GM18508 (cell line): ENCODE data around the gene ZBTB12.
"Not testable (repeated sequence)": the region's sequence is repeated elsewhere in the genome, so short reads cannot be mapped to it uniquely, and the experiment has no call there.

Source experiments
- ATAC-seq: cut with Tn5 transposase; IDR thresholded peaks from one replicate; pipeline ENCODE4 v1.9.1; 2021; ENCODE audit warnings: moderate number of reproducible peaks; ENCODE audit not compliant: insufficient read depth, unreplicated experiment

The ZBTB12 gene

GRCh38 chr6:31901953-31902643 is at the start of gene ZBTB12:
TSS of gene ZBTB12 (minus strand) at chr6:31902086. CDS start at chr6:31901305, 781 bp downstream.
- ATAC-seq = no peak

GRCh38 chr6:31949926-31950548 is 48.2 kb upstream of the ZBTB12 start:
- no peak for ATAC-seq

GRCh38 chr6:31948753-31949413 is 47.0 kb upstream of the ZBTB12 start:
- no peak for ATAC-seq

GRCh38 chr6:31948306-31948705 is 46.4 kb upstream of the ZBTB12 start:
- no peak for ATAC-seq

- ATAC-seq = no peak
Observed at GRCh38 chr6:31947864-31948263, 46.0 kb upstream of the ZBTB12 start.

- no peak for ATAC-seq
Observed at GRCh38 chr6:31947070-31947675, 45.3 kb upstream of the ZBTB12 start.

GRCh38 chr6:31946370-31946885 is 44.5 kb upstream of the ZBTB12 start:
- no peak for ATAC-seq

GRCh38 chr6:31945507-31946369 is 43.9 kb upstream of the ZBTB12 start, which contains the start of gene CFB:
TSS of gene CFB (plus strand) at chr6:31946095. CDS start at chr6:31946222, 127 bp downstream.
- ATAC-seq = no peak

- ATAC-seq = no peak
Observed at GRCh38 chr6:31945154-31945506, 43.2 kb upstream of the ZBTB12 start.

- ATAC-seq = no peak
Observed at GRCh38 chr6:31943742-31944141, 41.9 kb upstream of the ZBTB12 start.

- ATAC-seq = no peak
Observed at GRCh38 chr6:31940256-31940664, 38.4 kb upstream of the ZBTB12 start.

- no peak for ATAC-seq
Observed at GRCh38 chr6:31935823-31936222, 33.9 kb upstream of the ZBTB12 start.

GRCh38 chr6:31935021-31935420 is 33.1 kb upstream of the ZBTB12 start:
- no peak for ATAC-seq

GRCh38 chr6:31933537-31933936 is 31.7 kb upstream of the ZBTB12 start:
- ATAC-seq = no peak

GRCh38 chr6:31932137-31932536 is 30.3 kb upstream of the ZBTB12 start:
- not testable (repeated sequence) for ATAC-seq

GRCh38 chr6:31930962-31931361 is 29.1 kb upstream of the ZBTB12 start:
- ATAC-seq = no peak

- ATAC-seq = no peak
Observed at GRCh38 chr6:31928672-31928939, 26.7 kb upstream of the ZBTB12 start.

GRCh38 chr6:31927863-31928671 is 26.2 kb upstream of the ZBTB12 start:
- ATAC-seq = no peak

- no peak for ATAC-seq
Observed at GRCh38 chr6:31927242-31927862, 25.5 kb upstream of the ZBTB12 start, which contains the start of gene C2. TSS of gene C2 (plus strand) at chr6:31927717. CDS start at chr6:31927753, 36 bp downstream.
